WI38 (cell line): ENCODE measurements around the gene SPIB.
"Not testable (repeated sequence)": the region's sequence is repeated elsewhere in the genome, so short reads cannot be mapped to it uniquely, and the experiment has no call there.

Source experiments
- H3K4me3 ChIP-seq: 2 replicates; pipeline ENCODE4 v1.5.1; 2011; ENCODE audit warnings: low read depth, mild to moderate bottlenecking, control low read depth, low read length
- TF ChIP-seq, protein P1 (sequence below): IDR thresholded peaks from 2 replicates; pipeline ENCODE4 v1.5.1; 2012; ENCODE audit warnings: low read depth, mild to moderate bottlenecking, control low read depth, low read length

The SPIB gene

DNA sequence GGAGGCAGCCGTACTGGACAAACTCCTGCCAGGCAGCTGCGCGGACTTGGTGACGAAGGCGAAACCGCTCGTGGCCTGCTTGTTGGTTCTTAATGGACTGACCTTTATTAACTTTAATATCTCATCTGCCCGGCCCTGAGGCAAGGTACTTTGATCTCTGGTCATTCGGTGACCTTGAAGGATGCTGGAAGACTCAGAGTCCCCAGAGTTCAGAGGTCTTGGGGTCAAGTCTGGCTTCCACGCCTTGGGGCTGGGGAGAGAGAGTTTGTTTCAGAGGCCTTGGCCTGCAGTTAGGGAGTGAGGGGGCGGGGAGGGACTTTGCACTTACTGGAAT lies 47.9 kb downstream of the SPIB start:
- H3K4me3 ChIP-seq = no peak overlapping the region
- TF ChIP-seq, protein P1, sequence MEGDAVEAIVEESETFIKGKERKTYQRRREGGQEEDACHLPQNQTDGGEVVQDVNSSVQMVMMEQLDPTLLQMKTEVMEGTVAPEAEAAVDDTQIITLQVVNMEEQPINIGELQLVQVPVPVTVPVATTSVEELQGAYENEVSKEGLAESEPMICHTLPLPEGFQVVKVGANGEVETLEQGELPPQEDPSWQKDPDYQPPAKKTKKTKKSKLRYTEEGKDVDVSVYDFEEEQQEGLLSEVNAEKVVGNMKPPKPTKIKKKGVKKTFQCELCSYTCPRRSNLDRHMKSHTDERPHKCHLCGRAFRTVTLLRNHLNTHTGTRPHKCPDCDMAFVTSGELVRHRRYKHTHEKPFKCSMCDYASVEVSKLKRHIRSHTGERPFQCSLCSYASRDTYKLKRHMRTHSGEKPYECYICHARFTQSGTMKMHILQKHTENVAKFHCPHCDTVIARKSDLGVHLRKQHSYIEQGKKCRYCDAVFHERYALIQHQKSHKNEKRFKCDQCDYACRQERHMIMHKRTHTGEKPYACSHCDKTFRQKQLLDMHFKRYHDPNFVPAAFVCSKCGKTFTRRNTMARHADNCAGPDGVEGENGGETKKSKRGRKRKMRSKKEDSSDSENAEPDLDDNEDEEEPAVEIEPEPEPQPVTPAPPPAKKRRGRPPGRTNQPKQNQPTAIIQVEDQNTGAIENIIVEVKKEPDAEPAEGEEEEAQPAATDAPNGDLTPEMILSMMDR = no peak

DNA sequence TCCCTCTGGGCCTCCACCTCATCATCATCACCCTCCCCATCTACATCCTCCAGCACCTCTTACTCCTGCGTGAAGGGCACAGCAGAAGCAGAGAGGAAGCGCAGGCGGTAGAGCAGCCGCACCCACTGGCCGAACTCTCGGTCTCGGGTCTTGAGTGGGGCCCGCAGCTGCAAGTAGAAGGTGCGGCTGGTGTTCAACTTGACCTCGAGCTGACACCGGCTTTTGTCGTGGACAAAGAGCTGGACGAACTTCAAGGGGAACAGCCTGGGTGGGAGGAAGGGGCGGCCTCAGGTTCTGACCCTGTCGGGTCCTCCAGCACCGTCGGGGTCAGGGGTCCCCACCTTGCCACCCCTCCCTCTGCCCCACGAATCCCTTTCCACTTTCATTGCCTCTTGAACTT lies 48.8 kb downstream of the SPIB start:
- H3K4me3 ChIP-seq = no peak overlapping the region
- TF ChIP-seq, protein P1 = no peak

DNA sequence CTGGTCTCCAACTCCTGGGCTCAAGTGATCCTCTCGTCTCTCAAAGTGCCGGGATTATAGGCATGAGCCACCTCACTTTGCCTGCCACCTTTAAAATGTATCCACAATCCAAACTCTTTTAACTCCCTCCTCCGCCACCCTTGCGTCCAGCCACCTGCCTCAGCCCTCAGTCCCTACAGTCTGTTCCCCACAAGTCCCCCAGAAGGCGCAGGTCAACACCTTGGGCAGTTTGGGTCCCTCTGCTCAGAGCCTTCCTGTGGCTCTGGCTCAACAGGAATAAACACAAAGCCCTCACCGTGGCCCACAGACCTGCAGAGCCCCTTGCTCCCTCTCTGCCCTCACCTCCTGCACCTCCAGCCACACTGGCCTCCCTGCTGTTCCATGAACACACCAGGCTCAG lies 50.1 kb downstream of the SPIB start:
- TF ChIP-seq, protein P1 = no peak

DNA sequence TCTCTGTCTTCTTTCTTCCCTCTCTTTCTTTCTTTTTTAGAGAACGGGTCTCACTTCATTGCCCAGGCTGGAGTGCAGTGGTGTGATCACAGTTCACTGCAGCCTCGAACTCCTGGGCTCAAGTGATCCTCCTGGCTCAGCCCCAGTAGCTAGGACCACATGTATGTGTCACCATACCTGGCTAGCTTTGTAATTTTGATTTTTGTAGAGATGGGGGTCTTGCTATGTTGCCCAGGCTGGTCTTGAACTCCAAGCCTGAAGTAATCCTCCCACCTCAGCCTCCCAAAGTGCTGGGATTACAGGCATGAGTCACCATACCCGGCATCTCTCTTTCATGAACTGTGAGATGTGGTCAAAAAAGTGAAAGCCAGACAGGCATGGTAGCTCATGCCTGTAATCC lies 54.6 kb downstream of the SPIB start:
- not testable (repeated sequence) for H3K4me3 ChIP-seq

More for the DNA sequence above, 50.1 kb downstream of the SPIB start:
- H3K4me3 ChIP-seq = no peak overlapping the region

DNA sequence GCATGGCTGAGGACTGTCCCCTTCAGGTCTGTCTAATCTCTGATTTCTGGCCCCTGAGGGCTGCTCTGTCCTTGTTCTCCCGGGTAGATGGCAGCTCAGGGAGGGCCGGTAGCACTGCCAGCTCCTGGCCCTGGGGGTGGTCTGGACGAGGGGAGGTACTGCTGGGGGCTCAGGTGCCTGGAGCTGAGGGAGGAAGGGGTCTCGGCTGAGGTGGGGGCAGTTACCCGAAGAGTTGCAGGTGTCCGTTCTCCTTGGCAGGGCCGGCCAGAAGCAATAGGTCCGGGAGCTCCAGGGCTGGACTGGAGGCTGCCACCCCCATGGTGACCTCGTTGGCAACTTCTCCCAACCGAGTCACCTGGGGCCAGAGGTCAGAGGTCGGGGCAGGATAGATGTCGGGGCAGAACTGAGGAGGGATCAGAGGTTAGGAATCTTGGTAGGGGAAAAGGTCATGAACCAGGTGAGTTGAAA lies 56.4 kb downstream of the SPIB start:
- H3K4me3 ChIP-seq = no peak overlapping the region
- TF ChIP-seq, protein P1 = no peak

DNA sequence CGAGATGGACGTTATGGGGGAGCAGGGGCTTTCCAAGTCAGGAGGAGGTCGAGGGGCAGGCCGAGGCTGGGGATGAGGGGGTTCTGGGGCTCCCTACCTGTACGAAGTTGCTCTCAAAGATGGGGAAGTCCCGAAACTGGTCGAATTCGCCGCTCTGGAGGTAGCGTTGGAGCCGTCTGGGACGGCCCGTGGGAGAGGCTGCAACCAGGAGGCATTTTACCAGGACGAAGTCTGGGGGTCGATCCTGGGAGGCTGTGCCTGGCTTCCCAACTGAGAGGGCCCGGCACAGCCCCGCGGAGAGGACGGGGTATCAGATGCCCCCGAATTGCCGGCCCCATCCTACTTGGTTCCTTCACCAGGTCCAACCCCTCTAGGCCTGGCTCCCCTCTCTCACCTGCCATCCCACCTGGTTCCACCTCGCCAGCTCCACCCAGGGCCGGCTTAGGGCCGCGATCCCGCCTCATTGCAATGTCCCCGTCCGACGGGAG lies 57.0 kb downstream of the SPIB start:
- no peak overlapping the region; the same call in 1 of the 2 replicates for H3K4me3 ChIP-seq
- TF ChIP-seq, protein P1 = no peak

DNA sequence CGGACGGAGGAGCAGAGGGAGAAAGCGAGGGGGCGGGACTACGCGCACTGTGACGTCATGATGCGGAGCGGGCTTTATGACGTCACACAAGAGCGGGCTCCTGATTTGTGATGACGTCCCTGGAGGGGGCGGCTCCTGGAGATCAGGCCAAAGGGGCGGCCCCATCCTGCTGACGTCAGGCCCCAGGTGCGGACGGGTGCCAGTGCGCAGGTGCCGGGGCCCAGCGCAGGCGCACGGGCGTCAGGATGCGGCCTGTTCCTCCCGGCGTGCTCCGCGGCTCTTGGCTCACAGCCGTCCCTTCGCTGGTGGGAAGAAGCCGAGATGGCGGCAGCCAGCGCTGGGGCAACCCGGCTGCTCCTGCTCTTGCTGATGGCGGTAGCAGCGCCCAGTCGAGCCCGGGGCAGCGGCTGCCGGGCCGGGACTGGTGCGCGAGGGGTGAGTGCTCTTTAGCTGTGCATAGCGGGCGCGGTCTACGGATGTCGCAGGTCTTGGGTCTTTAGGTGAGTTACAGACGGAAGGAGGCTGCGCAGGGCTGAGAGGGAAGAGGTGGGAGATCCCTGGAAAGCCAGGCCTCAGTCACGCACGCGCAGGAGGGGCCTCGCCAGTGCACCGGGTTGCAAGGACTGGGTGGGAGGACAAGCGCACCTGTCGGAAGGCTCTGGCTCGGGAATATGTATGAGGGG lies 57.6 kb downstream of the SPIB start, which contains the start of the genes EMC10 and GARIN5A:
EMC10 (plus strand) TSS at position 284 of the 683 bp plus-strand sequence; CDS start at position 322, 38 bp downstream.
GARIN5A (minus strand) TSS at position 625 of the 683 bp plus-strand sequence; CDS start at position 165, 460 bp downstream.
- H3K4me3 ChIP-seq = peak within 1 kb of the TSS; percentile 76

More for the DNA sequence above, 57.6 kb downstream of the SPIB start, which contains the start of the genes EMC10 and GARIN5A:
- TF ChIP-seq, protein P1 = no peak
